IgD-negative memory B cell (primary cell): ENCODE results near the gene CD247. TPM values are rescaled to one million over a fixed set of nuclear protein-coding genes. Genes with fewer than 3 reads are reported as not detected.
A peak's percentile ranks its signal among the peaks of the same experiment; 100 is the strongest.

Source experiments
- H3K27ac Mint-ChIP-seq, 3 donors: one replicate each; pipeline ENCODE4 v1.8.0; 2020 to 2022; ENCODE audit warnings: mild to moderate bottlenecking in 3 of 3, mixed read lengths in 3 of 3, moderate library complexity in 1 of 3
- H3K27me3 Mint-ChIP-seq: one replicate; pipeline ENCODE4 v1.8.0; 2021; ENCODE audit warnings: mixed read lengths
- H3K36me3 Mint-ChIP-seq: one replicate; pipeline ENCODE4 v1.8.0; 2020; ENCODE audit warnings: mild to moderate bottlenecking, mixed read lengths
- H3K4me1 Mint-ChIP-seq, 3 donors: one replicate each; pipeline ENCODE4 v1.8.0; 2020 to 2022; ENCODE audit warnings: mixed read lengths in 3 of 3, mild to moderate bottlenecking in 1 of 3
- H3K4me3 Mint-ChIP-seq, 4 donors: one replicate each; pipeline ENCODE4 v1.8.0; 2020 to 2022; ENCODE audit warnings: mild to moderate bottlenecking in 4 of 4, mixed read lengths in 4 of 4, moderate library complexity in 3 of 4
- H3K9me3 Mint-ChIP-seq, 3 donors: one replicate each; pipeline ENCODE4 v1.8.0; 2020 to 2021; ENCODE audit warnings: mixed read lengths in 3 of 3, mild to moderate bottlenecking in 1 of 3
- polyA plus RNA-seq: library from polyadenylated mRNA; unstranded; fragments of 300-500 nt; fragmentation: Illumina TruSeq; gene quantifications from one replicate; pipeline ENCODE4 v1.2.3, GENCODE V29; 2021

Gene CD247
- polyA plus RNA-seq, 1 donor from 2014 or later, result 63.3 TPM

DNA sequence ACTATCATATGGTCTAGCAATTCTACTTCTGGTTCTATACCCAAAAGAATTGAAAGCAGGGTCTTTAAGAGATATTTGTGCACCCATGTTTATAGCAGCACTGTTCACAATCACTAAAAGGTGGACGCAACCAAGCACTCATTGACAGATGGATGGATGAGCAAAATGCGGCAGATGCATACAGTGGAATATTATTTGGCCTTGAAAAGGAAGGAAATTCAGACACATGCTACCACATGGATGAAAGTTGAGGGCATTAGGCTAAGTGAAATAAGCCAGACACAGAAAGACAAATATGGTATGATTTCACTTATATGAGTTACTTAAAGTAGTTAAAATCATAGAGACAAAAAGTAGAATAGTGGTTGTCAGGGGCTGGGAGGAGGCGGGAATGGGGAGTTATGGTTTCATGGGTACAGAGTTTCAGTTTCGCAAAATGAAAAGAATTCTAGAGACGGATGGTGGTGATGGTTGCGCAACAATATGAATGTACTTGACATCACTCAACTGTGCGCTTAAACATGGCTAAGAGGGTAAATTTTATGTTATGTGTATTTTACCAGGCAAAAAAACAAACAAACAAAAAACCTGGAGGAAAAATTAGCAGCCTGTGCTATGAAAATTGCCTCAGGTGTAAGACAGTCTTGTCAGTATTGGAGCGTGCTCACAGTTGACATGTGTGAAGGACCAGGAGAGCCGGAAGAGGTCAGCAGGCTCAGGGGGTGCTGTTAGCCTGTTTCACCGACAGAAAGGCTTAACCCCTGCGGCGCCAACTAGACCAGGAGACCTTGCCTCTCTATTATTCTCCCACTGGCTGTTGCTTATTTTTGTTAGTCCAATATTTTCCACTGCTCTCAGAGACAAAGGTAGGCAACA is 26.5 kb downstream of the CD247 start:
- Mint-ChIP-seq H3K9me3 (peaks cover 0 to 2% (median 0%) of the 10 kb centered on the region in 3 donors), H3K27ac (peak overlapping the region in 1 of 3 donors; percentile 44), H3K4me1 (peaks cover 0 to 3% (median 1%) of the 10 kb centered on the region in 3 donors), H3K4me3 (no peak overlapping the region), H3K36me3 (peaks cover 1% of the 10 kb centered on the region), H3K27me3 (peaks cover 31% of the 10 kb centered on the region)

DNA sequence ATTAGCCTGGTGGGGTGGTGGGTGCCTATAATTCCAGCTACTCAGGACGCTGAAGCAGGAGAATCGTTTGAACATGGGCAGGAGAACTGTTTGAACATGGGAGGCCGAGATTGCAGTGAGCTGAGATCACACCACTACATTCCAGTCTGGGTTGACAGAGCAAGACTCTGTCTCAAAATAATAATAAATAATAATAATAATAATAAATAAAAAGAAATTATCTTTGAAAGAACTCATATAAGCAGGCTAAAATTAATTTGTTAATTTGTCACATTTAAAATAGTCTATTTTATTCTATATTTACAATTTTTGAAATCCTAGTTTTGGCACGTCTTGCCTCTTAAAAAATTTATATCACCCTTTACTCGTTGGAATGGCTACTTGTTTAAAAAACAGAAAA is 27.6 kb downstream of the CD247 start:
- Mint-ChIP-seq H3K27me3 (peaks cover 26% of the 10 kb centered on the region), H3K4me3 (no peak overlapping the region), H3K27ac (no peak overlapping the region), H3K4me1 (peaks cover 0 to 3% (median 0%) of the 10 kb centered on the region in 3 donors), H3K9me3 (peaks cover 0 to 2% (median 0%) of the 10 kb centered on the region in 3 donors), H3K36me3 (peaks cover 1% of the 10 kb centered on the region)

DNA sequence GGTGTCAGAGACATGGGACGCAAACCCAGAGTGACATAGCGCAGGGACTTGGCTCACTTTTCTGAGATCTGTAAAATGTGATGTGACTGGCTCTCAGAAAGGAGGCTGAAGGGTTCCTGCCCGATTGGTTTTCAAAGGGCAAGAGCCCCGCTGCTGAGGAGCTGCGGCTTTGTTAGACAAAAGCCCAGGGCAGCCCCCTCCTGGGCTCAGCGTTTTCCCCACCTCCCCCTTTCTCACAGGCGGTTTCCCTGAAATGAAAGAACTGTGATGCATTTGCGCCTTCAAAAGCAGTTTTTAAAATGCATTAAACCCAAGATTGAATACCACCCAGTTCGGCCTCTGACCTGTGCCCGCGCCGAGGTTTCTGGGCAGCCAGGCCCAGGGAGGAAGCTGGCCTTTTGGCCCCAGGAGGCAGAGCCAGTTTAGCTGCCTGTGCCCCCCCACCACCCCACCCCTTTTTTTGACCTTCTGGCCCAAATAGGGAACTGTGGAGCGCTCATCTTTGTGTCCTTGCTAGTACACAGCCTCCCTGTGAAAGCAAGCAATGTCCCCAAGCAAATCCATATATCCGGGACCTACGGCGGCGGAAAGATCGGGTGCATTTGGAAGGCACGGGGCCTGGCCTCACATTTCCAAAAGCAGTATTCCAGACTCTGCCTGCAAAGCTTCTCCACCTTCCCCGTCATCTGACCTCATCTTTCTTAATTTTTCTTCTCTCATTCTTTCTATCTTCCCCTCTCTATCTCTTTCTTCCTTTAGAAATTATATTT is 28.6 kb downstream of the CD247 start:
- Mint-ChIP-seq H3K27ac (peak overlapping the region in 1 of 3 donors; percentile 73), H3K36me3 (peaks cover 1% of the 10 kb centered on the region), H3K4me3 (peak overlapping the region in 1 of 4 donors; percentile 25), H3K27me3 (peaks cover 20% of the 10 kb centered on the region), H3K9me3 (peaks cover 0 to 2% (median 0%) of the 10 kb centered on the region in 3 donors), H3K4me1 (peaks cover 0 to 3% (median 0%) of the 10 kb centered on the region in 3 donors)

DNA sequence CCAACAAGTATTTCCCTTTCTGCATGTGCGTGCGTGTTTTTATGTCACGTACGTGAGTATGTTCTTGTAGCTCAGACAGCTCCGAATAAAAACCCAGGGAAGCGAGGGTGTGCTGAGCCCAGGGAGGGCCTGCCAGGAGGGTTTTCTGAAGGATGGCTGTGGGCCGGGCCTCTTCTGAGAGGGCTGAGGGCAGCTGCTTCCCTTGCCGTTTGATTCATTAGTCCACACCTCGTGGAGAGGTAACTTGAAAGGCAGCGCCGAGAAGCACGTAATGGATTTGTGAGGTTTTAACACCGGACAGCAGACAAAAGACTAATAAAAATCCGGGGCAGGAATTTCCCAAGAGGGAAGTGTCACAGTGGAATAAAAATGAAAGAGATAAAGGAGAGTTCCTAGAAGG is 29.5 kb downstream of the CD247 start:
- Mint-ChIP-seq H3K4me1 (peaks cover 0 to 3% (median 0%) of the 10 kb centered on the region in 3 donors), H3K4me3 (no peak overlapping the region), H3K27ac (peak overlapping the region in 2 of 3 donors; percentile 39 to 65), H3K9me3 (peaks cover 0 to 2% (median 0%) of the 10 kb centered on the region in 3 donors), H3K36me3 (peaks cover 1% of the 10 kb centered on the region), H3K27me3 (peaks cover 16% of the 10 kb centered on the region)

DNA sequence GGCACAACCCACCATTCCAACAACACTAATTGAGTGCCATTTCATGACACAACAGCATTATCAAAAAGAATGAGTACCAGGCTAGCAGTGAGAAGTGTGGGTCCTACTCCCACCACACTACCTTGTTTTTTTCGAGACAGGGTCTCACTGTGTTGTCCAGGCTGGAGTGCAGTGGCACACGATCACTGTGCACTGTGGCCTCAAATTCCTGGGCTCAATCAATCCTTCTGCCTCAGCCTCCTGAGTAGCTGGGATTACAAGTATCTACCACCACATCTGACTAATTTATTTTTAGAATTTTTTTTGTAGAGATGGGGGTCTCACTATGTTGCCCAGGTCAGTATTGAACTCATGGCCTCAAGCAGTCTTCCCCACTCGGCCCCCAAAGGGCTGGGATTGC is 30.7 kb downstream of the CD247 start:
- no peak overlapping the region for H3K4me3 Mint-ChIP-seq
- no peaks in the 10 kb centered on the region for H3K36me3 Mint-ChIP-seq
- no peaks in the 10 kb centered on the region for H3K4me1 Mint-ChIP-seq
- peaks cover 0 to 2% (median 0%) of the 10 kb centered on the region in 3 donors for H3K9me3 Mint-ChIP-seq
- H3K27me3 Mint-ChIP-seq, result peaks cover 14% of the 10 kb centered on the region
- H3K27ac Mint-ChIP-seq, result no peak overlapping the region

DNA sequence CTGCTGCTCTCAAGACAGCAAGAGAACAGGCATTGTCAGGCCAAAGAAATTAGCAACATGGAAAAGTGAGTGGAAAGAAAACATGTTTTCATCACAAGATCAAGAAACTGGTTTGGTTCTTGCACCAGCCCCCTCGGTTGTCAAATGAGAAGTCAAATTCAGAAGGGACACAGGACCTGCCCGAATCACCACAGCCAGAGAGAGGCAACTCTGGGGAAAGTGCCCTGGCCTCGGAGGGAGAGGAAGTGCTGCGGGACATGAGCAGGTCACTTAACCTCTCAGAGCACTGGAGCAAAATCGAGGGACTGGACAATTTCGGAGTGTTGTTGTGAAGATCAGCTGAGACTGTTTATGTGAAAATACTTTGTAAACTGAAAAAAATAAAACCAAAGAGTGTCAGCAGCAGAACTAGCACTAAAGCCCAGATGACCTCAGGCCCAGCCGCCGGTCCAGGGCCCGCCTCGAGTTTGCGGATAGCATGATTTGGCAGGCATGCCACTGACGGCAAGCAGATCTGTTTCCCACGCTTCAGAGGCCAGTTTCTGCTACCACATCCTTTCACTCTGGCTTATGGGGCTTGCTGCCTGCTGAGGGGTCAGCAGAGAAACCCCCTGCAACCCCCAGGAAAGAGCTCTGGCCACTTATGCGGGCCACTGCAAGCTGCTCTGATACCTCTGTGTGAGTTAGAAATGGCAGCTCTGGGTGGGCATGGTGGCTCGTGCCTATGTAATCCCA is 32.1 kb downstream of the CD247 start:
- Mint-ChIP-seq H3K27ac (no peak overlapping the region), H3K27me3 (peaks cover 12% of the 10 kb centered on the region), H3K36me3 (peaks cover 1% of the 10 kb centered on the region), H3K4me3 (peak overlapping the region in 1 of 4 donors; percentile 12), H3K9me3 (no peaks in the 10 kb centered on the region), H3K4me1 (no peaks in the 10 kb centered on the region)

DNA sequence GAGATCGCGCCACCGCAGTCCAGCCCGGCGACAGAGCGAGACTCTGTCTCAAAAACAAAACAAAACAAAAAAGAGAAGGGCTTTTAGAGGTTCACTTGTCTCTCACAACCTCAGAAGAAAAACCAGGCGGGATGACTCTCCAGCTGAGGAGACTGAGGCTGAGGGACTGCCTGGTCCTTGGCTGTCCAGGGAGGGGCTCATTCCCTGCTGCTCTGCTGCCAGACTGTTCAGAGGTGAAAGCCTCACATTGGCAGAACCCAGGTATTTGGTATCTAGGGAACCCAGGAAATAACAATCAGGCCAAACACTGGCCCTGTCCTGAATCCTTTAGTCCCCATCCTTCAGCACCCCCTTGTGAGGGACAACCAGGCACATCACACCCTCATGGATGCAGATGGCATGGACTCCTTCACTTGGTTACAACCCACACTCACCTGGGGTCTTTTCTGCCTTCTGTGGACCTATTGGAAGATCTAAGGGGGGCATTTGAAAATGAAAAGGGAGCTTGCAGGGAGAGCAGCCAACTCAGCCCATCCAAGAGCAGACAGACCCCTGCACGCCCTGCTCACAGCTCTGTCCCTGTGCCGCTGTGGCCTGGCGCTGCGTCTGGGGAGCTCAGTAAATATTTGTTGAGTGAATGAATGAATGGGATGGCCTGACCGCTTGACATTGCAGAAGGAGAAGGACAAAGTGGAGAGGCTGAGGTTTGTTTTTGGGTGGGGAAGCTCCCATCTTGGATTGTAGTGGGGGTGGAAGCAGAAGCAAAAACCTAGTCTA is 33.4 kb downstream of the CD247 start:
- peak overlapping the region in 1 of 3 donors; percentile 14 for H3K27ac Mint-ChIP-seq
- H3K27me3 Mint-ChIP-seq, result peaks cover 15% of the 10 kb centered on the region
- H3K9me3 Mint-ChIP-seq, result no peaks in the 10 kb centered on the region
- H3K4me3 Mint-ChIP-seq, result no peak overlapping the region
- no peaks in the 10 kb centered on the region for H3K4me1 Mint-ChIP-seq
- H3K36me3 Mint-ChIP-seq, result peaks cover 1% of the 10 kb centered on the region

DNA sequence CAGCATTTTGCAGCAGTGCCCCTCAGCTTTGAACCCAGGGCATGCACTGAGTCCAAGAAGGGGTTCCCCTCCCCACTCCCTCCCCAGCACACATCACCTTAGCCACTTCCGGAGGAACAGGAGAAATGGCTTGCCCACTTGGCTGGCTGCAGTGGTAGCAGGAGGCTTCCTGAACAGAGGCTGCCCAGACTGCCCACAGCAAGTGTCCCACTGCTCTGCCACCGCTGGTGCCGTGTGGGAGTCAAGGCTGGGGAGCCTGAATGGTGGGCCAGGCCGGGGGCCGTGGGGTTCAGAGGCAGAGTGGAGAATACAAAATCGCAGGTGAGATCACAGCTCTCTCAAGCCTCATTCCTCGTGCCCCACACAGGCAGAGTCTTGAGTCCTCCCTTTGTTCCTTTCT is 34.5 kb downstream of the CD247 start:
- H3K27ac Mint-ChIP-seq, result peak overlapping the region in 1 of 3 donors; percentile 41
- no peaks in the 10 kb centered on the region for H3K4me1 Mint-ChIP-seq
- H3K9me3 Mint-ChIP-seq, result no peaks in the 10 kb centered on the region
- no peak overlapping the region for H3K4me3 Mint-ChIP-seq
- peaks cover 1% of the 10 kb centered on the region for H3K36me3 Mint-ChIP-seq
- H3K27me3 Mint-ChIP-seq, result peaks cover 18% of the 10 kb centered on the region

DNA sequence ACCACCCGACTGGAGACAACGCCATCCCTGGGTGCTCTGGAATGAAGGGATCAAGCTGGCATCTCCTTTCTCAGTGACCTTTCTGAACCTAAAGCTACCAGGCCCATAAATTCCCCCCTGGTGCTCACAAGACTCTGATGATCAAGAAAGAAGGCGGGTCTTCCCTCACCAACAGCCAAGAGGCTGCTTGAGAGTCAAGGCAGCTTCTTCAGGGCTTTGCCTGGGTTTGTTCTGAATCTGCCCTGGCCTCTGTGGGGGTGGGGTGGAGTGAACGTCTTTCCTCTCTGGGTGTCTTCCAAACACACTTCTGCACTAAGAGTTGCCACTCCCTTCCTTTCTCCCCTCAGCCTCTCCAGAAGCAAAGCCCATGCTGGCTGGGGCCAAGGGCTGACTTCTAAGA is 36.1 kb downstream of the CD247 start:
- Mint-ChIP-seq H3K9me3 (no peaks in the 10 kb centered on the region), H3K4me3 (peak overlapping the region in 1 of 4 donors; percentile 32), H3K27me3 (peaks cover 18% of the 10 kb centered on the region), H3K36me3 (peaks cover 1% of the 10 kb centered on the region), H3K4me1 (no peaks in the 10 kb centered on the region), H3K27ac (peak overlapping the region in 1 of 3 donors; percentile 16)

DNA sequence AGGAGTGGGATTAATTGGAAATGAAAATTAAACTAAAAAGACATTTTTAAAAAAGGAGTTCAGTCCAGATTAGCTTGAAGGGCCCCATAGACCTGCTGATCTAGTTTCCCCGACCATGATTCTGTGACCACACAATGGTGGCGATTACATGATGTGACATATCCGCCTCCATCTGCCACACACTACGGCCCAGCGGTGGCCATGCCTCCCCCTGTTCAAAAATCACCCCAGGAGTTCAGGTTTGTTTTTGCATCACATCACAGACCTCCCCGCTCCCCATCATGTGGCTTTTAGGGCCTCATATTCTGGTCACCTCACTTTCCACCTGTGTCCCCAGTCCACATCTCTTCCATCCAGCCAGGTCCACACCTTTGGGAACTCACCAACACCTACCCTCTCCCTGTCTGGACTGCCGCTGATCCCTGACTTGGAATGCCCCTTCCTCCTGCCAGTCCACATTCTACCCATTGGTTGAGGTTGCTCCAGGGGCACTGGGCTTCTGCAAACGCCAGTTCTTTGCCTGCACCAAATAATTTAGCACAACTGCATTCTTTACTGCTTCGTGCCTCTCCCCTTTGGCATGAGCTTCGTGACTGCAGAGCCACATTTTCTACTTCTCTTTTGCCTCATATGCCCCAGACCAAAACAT is 38.9 kb downstream of the CD247 start:
- H3K4me3 Mint-ChIP-seq, result peak overlapping the region in 1 of 4 donors; percentile 52
- H3K4me1 Mint-ChIP-seq, result no peaks in the 10 kb centered on the region
- H3K27me3 Mint-ChIP-seq, result peaks cover 19% of the 10 kb centered on the region
- H3K27ac Mint-ChIP-seq, result no peak overlapping the region
- peaks cover 3% of the 10 kb centered on the region for H3K36me3 Mint-ChIP-seq
- peaks cover 0 to 2% (median 0%) of the 10 kb centered on the region in 3 donors for H3K9me3 Mint-ChIP-seq

DNA sequence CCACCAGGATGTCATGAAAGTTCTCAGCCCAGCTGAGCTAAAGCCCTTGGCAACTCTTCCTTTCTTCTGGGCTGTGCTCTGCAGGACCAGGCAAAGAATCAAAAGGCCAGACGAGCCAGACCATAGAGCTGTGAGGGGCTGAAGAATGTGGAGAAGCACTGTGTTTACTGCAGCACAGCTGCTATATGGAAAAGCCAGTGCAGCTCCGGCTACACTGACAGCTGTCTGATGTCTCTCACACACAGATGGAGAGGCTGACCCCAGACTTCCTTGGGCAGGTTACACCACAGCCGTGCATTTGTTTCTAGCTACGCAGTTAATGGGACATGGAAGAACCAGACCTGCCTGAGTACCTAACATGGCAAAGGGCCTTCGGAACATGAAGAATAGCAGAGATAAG is 40.3 kb downstream of the CD247 start:
- peaks cover 3% of the 10 kb centered on the region for H3K36me3 Mint-ChIP-seq
- H3K4me1 Mint-ChIP-seq, result peaks cover 0 to 2% (median 1%) of the 10 kb centered on the region in 3 donors
- H3K4me3 Mint-ChIP-seq, result no peak overlapping the region
- peaks cover 20% of the 10 kb centered on the region for H3K27me3 Mint-ChIP-seq
- H3K9me3 Mint-ChIP-seq, result peaks cover 0 to 3% (median 0%) of the 10 kb centered on the region in 3 donors
- no peak overlapping the region for H3K27ac Mint-ChIP-seq

DNA sequence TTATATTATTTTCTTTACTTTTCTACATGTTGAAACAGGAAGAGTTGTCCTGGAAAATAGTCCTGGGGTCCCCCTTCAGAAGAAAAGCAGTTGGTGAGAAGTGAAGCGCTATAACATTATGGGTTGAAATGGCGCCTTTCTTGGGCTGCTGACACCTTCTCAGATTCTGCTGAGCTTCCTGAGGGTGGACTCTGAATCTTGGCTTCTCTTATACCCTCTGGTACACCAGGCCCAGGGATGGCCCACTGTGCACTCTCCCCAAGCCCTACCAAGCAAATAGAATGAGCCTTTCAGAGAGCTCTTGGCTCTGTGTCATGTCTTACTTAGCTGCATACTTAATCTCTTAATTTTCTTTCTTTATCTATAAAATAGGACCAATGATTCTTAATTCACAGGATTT is 42.3 kb downstream of the CD247 start:
- Mint-ChIP-seq H3K4me3 (no peak overlapping the region), H3K9me3 (peaks cover 0 to 3% (median 0%) of the 10 kb centered on the region in 3 donors), H3K36me3 (peaks cover 2% of the 10 kb centered on the region), H3K27me3 (peaks cover 17% of the 10 kb centered on the region), H3K4me1 (peaks cover 0 to 2% (median 1%) of the 10 kb centered on the region in 3 donors), H3K27ac (no peak overlapping the region)

DNA sequence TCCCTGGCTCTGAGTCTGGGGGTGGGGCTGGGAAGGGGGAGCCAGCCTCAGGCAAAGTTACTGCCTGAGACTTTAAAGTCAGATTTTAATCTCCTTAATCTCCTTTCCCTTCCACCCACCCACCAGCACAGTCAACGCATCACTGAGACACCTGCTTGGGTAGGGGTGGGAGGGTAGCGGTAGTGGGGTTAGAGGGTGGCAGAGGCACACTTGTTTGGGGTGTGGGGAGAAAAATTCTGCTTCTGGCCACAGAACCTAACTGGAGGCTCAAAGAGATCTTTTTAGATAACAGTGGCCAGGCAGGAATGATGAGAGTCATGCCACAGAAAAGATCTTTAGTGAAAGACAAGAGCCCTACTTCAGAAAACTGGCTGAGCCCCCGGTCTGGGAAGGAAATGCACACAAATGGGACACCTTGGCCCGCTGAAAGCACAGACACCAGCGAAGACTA is 44.1 kb downstream of the CD247 start:
- Mint-ChIP-seq H3K9me3 (peaks cover 0 to 3% (median 0%) of the 10 kb centered on the region in 3 donors), H3K27ac (peak overlapping the region in 1 of 3 donors; percentile 1), H3K27me3 (peaks cover 12% of the 10 kb centered on the region), H3K4me3 (peak overlapping the region in 1 of 4 donors; percentile 51), H3K36me3 (peaks cover 2% of the 10 kb centered on the region), H3K4me1 (peaks cover 0 to 2% (median 1%) of the 10 kb centered on the region in 3 donors)
